Vagina (tissue), 2 donors: ENCODE results near the gene LYPLAL1. TPM values are rescaled to one million over a fixed set of nuclear protein-coding genes. Genes with fewer than 3 reads are reported as not detected.

Source experiments
- DNase-seq, 2 donors: peaks; one replicate each; pipeline ENCODE4 v3.0.0-alpha.2; 2017; ENCODE audit errors: extremely low spot score in 2 of 2
- H3K27ac ChIP-seq: fragments of 200-600 bp; sonication (generic); one replicate; pipeline ENCODE4 v1.5.1; 2019
- H3K27me3 ChIP-seq: fragments of 200-600 bp; sonication (generic); one replicate; pipeline ENCODE4 v1.5.1; 2019
- H3K36me3 ChIP-seq, 2 donors: fragments of 200-600 bp; sonication (generic); one replicate each; pipeline ENCODE4 v1.5.1; 2017 to 2019
- H3K4me1 ChIP-seq: fragments of 200-600 bp; sonication (generic); one replicate; pipeline ENCODE4 v1.5.1; 2019
- H3K4me3 ChIP-seq, 2 donors: fragments of 200-600 bp; sonication (generic); 1 replicate in 1 of 2; 2 replicates in 1 of 2; pipeline ENCODE4 v1.5.1; 2016 to 2019
- H3K9me3 ChIP-seq: fragments of 200-600 bp; sonication (generic); one replicate; pipeline ENCODE4 v1.5.1; 2019
- CTCF ChIP-seq, 3 experiments: fragments of 450-650 bp in 2 of 3; fragments of 200-600 bp in 1 of 3; sonication (generic) in 1 of 3; IDR thresholded peaks; one replicate each; pipeline ENCODE4 v1.5.1; 2017 to 2019; ENCODE audit warnings: antibody characterized with exemption in 3 of 3, mild to moderate bottlenecking in 2 of 3, moderate library complexity in 2 of 3
- POLR2A ChIP-seq, 2 donors: fragments of 450-650 bp; IDR thresholded peaks; one replicate each; pipeline ENCODE4 v1.6.1; 2017; ENCODE audit warnings: antibody characterized with exemption in 2 of 2, mild to moderate bottlenecking in 2 of 2, moderate library complexity in 2 of 2
- POLR2AphosphoS5 ChIP-seq, 2 donors: sonication (generic); formaldehyde crosslinking; IDR thresholded peaks; one replicate each; pipeline ENCODE4 v1.9.0; 2017; ENCODE audit warnings: antibody characterized with exemption in 2 of 2, mild to moderate bottlenecking in 2 of 2, low read depth in 1 of 2; ENCODE audit not compliant: insufficient read depth in 1 of 2
- intact Hi-C: fragments of 100-400 bp; cut with DNase I; formaldehyde crosslinking; loops from one replicate; pipeline ENCODE4 v1.15.1; 2023
- total RNA-seq: library from RNA; depleted of rRNA; stranded (reverse); fragments of >200 nt; gene quantifications from one replicate; pipeline ENCODE4 v1.2.3, GENCODE V29; 2016

LYPLAL1 gene
- total RNA-seq, 1 donor from 2014 or later, result 14.0 TPM

- no peak for DNase-seq
- peak overlapping the region; percentile 22 for H3K27ac ChIP-seq
- H3K4me3 ChIP-seq, result no peak overlapping the region
- intact Hi-C loops, result no loop called here
- H3K9me3 ChIP-seq, result no peaks in the 10 kb centered on the region
- TF ChIP-seq POLR2A (IDR thresholded peaks at IDR 0.05) (no peak), CTCF (IDR thresholded peaks at IDR 0.05) (no peak), POLR2AphosphoS5 (IDR thresholded peaks at IDR 0.05; ENCODE audit: insufficient read depth in 1 of 2, low read depth in 1 of 2) (no peak)
- no peaks in the 10 kb centered on the region for H3K36me3 ChIP-seq
- H3K27me3 ChIP-seq, result no peaks in the 10 kb centered on the region
- H3K4me1 ChIP-seq, result no peaks in the 10 kb centered on the region
Measured at GRCh38 chr1:219159946-219160645, 13.6 kb upstream of the LYPLAL1 start.

- Histone ChIP-seq H3K27ac (no peak overlapping the region), H3K36me3 (no peaks in the 10 kb centered on the region), H3K27me3 (no peaks in the 10 kb centered on the region), H3K9me3 (no peaks in the 10 kb centered on the region), H3K4me3 (no peak overlapping the region), H3K4me1 (no peaks in the 10 kb centered on the region)
- TF ChIP-seq POLR2AphosphoS5 (IDR thresholded peaks at IDR 0.05; ENCODE audit: insufficient read depth in 1 of 2, low read depth in 1 of 2), result no peak
- no peak for TF ChIP-seq POLR2A (IDR thresholded peaks at IDR 0.05)
- TF ChIP-seq CTCF (IDR thresholded peaks at IDR 0.05), result no peak
- intact Hi-C loops, result no loop called here
- no peak for DNase-seq
Measured at GRCh38 chr1:219160967-219161366, 12.7 kb upstream of the LYPLAL1 start.

- Histone ChIP-seq H3K36me3 (no peaks in the 10 kb centered on the region), H3K4me3 (no peak overlapping the region), H3K4me1 (no peaks in the 10 kb centered on the region), H3K27me3 (no peaks in the 10 kb centered on the region), H3K9me3 (no peaks in the 10 kb centered on the region), H3K27ac (no peak overlapping the region)
- TF ChIP-seq CTCF (IDR thresholded peaks at IDR 0.05) (no peak), POLR2A (IDR thresholded peaks at IDR 0.05) (no peak), POLR2AphosphoS5 (IDR thresholded peaks at IDR 0.05; ENCODE audit: insufficient read depth in 1 of 2, low read depth in 1 of 2) (no peak)
- DNase-seq, result no peak
- intact Hi-C loops, result no loop called here
Measured at GRCh38 chr1:219161371-219161770, 12.3 kb upstream of the LYPLAL1 start.

GRCh38 chr1:219163401-219163954 is 10.2 kb upstream of the LYPLAL1 start:
- Histone ChIP-seq H3K9me3 (no peaks in the 10 kb centered on the region), H3K27ac (no peak overlapping the region), H3K4me3 (no peak overlapping the region), H3K36me3 (no peaks in the 10 kb centered on the region), H3K4me1 (no peaks in the 10 kb centered on the region), H3K27me3 (no peaks in the 10 kb centered on the region)
- intact Hi-C loops, result no loop called here
- TF ChIP-seq POLR2A (IDR thresholded peaks at IDR 0.05) (no peak), POLR2AphosphoS5 (IDR thresholded peaks at IDR 0.05; ENCODE audit: insufficient read depth in 1 of 2, low read depth in 1 of 2) (no peak), CTCF (IDR thresholded peaks at IDR 0.05) (no peak)
- no peak for DNase-seq
